T1000 (cell line): ENCODE data around the gene PNPLA3.

Experiments
- DNase-seq: peaks from one replicate; lab custom pipeline; 2025; ENCODE audit warnings: mixed read lengths; lab: John Stamatoyannopoulos, UW

The PNPLA3 gene

DNA sequence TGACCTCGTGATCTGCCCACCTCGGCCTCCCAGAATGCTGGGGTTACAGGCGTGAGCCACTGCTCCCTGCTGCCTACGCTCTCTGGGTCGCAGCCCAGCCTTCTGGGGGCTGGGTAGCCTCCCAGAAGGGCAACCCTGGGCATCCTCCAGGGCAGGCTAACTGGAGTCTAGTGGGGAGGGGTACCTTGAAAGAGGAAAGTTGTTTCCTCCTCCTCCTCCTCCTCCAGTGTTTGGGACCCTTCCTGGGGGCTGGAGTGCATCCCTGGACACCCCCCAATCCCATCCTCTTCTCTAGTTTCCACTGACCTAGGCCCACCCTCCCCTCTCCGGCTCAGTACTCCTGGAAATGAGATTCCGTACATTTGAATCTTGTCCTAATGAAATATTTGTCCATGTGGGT, 1.3 kb downstream of the PNPLA3 start:
- DNase-seq, result no peak

DNA sequence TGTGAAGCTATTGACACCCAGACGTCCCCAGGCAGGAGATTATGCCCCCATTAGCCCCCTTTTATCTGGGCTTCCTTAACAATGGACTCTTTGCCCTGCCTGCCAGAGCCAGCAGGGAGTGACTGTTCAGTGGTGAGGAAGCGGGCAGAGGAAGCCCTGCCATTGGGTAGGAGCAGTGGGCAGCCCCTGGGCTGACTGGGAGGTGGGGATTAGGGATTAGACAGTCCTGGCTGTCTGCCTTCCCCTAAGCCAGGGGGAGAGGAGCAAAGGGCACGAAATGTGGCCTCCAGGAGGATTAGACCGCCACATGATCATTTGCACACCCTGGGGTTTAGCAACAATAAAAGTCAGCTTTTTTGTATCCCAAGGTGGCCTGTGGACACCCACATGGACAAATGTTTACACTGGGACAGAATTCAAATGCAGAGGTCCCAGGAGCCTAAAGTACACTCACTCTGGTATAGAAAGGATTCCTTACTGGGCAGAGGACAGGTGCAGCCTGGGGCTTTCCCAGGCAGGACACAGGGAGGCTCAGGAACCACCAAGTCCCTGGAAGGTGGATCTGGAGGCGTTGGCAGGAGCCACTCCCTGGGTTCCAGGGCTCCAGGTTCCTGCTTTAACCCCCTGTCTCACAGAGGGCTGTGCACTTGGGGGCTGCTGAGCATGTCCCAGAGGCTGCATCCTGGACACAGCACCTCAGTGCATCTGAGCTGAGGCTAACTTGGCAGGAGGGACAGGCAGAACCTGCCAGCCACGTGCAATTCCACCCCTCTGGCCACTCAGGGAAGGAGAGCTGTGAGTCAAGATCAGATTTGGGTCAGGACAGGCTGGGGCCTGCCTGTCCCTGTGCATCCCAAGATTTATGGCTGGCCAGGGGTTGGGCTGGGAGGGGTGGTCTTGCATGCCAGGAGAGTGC, 2.1 kb downstream of the PNPLA3 start:
- DNase-seq, result peak; percentile 12

DNA sequence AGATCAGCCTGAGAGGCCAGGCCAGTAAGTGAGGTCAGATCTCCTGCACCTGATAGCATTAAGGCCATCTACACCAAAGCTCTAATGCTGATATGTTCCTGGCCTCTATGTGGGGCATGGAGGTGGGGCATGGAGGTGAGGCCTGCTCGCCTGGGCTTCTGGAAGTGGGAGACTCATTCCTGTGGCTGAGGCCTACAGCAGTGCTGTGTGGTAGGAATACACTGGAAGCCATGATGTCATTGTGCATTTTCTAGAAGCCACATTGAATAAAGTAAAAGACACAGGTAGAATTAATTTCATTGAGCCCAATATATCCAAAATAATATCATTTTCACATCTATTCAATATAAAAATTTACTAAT, 2.7 kb downstream of the PNPLA3 start:
- DNase-seq, result no peak

DNA sequence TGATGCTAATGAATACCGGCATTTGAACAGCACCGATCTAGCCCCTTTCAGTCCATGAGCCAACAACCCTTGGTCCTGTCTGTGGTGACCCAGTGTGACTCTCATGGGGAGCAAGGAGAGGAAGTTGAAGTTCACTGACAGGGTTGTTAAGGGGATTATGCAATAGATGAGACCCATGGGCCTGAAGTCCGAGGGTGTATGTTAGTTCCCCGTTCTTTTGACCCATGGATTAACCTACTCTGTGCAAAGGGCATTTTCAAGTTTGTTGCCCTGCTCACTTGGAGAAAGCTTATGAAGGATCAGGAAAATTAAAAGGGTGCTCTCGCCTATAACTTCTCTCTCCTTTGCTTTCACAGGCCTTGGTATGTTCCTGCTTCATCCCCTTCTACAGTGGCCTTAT, 4.9 kb downstream of the PNPLA3 start:
- DNase-seq, result no peak

DNA sequence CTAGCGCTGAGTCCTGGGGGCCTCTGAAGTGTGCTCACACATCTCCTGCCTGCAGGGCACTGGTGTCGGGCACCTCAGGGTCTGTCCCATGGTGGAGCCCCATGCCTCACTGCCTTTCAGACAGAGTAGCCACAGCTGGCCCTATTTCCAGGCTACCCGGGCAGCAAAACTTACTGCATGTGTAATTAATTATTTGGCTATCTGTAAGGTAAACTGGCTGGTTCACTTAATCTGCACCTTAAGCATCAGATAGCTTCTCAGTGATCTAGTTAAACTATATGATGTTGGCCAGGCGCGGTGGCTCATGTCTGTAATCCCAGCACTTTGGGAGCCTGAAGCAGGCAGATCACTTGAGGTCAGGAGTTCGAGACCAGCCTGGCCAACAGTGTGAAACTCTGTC, 5.3 kb downstream of the PNPLA3 start:
- no peak for DNase-seq

DNA sequence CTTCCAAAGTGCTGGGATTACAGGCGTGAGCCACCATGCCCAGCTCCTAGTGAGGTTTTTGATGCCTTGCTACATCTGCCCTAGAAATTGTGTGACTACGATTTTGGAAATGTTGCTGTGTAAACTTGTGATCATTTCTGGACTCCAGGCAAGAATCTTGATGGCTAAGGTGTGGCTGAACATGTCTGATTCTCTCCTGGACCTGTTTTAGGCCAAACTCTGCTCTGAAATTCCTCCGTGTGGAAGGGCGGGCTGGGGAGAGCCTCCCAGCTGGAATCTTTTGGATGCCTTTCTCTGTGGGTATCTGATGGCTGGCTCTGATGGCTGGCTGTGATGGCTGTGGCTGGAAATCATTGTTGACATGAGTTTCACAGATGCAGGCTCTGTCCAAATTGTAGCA, 8.2 kb downstream of the PNPLA3 start:
- DNase-seq, result no peak

DNA sequence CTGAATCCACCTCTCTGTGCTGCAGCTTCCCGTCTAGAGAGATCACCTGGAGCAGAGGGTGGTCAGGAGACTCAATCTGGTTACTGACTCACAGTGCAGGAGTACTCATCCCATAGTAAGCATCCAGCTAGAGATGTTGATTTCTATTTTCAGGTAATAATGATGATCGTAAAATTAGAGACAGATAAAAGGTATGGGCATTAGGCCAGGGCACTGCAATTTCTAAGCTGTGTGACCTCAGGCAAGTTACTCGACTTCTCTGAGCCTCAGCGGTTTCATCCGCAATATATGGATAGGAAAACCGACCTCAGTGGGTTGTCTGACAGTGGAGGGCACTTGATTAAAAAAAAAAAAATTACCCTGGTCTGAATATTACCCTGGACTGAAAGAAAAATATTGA, 17.8 kb downstream of the PNPLA3 start:
- no peak for DNase-seq

DNA sequence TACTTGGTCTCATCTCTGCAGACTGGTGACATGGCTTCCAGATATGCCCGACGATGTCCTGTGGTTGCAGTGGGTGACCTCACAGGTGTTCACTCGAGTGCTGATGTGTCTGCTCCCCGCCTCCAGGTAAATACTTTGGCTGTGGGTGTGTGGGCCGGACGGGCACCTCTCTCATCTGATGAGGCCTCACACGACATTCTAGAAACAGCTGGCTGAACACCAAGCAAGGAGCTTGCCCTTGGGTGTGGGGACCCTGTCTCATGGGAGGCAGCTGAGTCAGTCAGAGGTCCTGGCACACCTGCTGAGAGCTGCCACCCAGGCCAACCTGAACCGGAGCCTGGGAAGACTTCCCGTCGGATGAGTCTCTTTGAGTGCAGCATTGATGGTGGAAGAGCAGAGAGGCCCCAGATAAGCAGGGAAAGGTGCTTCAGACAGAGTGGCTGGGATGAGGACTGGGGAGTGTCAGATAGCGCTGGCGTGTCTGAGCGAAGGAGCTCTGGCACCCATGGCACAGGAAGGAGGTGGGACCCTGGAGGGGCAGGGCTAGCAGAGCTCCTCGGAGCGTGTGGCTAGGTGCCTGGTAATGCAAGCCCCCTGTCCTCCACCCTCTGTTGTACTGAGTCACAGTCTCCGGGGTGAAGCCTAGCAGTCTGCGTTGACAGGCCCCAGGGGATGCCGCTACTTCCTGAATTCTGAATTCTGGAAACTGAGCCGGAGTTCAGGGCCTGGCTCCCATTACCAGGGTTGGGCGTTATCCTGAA, 21.2 kb downstream of the PNPLA3 start:
- no peak for DNase-seq

DNA sequence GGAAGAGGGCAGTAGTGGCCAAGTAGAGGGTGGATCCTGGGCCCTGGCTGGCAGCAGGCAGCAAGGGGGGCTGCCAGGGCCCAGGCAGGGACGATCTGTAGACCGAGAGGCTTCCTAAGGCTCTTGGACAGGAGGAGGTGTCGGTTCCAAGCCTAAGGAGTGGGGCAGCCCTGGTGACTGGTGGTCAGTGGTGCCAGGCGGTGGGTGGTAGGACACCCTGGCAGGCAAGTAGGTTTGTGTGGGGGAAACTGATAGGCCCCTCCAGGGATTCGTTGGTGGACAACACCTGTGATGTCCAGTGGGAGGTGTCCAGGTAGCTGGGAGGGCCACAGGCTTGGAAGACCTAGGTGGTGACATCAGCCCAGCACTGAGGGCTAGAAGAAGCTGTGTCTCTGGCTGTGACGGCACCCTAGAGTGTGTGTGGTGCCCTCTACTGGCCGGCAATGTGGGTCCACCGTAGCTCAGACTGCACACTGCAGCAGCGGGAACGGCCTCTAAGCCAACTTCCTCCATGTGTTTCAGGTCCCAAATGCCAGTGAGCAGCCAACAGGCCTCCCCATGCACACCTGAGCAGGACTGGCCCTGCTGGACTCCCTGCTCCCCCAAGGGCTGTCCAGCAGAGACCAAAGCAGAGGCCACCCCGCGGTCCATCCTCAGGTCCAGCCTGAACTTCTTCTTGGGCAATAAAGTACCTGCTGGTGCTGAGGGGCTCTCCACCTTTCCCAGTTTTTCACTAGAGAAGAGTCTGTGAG, 22.2 kb downstream of the PNPLA3 start:
- DNase-seq, result peak; percentile 16

DNA sequence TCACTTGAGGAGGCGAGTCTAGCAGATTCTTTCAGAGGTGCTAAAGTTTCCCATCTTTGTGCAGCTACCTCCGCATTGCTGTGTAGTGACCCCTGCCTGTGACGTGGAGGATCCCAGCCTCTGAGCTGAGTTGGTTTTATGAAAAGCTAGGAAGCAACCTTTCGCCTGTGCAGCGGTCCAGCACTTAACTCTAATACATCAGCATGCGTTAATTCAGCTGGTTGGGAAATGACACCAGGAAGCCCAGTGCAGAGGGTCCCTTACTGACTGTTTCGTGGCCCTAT, 22.7 kb downstream of the PNPLA3 start:
- DNase-seq, result no peak

DNA sequence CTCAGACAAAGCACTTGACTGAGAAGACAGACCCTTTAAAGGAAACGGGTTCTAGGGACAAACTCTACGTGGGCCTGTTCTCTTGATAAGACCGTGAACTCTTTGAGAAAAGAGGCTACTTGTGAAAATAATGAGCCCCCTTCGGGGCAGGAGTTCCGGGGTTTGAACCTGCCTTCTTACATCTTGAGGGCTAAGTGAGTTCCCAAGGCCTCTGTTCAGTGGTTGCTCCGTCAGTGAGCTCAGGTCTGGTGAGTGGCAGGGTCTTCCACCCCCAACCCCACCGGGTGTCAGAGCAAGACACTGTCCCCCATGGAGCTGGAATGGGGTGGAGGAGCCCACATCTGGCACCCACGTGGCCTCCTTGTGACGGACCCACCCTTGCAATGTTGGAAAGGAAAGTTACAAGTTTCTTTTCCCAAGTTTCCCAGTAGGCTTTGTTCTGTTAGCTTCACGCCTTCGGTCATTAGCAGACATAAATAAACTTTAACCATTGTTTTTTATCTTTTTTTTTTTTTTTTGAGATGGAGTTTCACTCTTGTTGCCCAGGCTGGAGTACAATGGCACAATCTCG, 25.3 kb downstream of the PNPLA3 start:
- no peak for DNase-seq

DNA sequence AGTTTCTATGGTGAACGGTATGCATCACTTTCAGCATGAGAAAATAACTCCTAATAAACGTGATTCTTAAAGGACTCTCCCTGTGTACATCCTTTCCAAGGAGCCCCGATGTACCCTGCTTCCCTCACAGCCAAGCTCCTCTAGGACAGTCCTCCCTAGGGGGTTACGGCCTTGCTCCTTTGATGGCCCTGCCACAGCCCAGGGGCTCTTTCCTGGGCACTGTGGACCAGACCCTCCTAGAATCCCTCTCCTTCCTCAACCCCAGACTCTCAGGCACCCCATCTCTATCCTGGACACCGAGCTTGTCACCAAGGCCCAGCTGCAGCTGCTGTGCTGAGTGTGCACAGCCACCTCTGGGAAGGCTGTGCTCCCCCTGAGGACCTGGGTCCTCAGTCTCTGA, 27.8 kb downstream of the PNPLA3 start:
- no peak for DNase-seq

DNA sequence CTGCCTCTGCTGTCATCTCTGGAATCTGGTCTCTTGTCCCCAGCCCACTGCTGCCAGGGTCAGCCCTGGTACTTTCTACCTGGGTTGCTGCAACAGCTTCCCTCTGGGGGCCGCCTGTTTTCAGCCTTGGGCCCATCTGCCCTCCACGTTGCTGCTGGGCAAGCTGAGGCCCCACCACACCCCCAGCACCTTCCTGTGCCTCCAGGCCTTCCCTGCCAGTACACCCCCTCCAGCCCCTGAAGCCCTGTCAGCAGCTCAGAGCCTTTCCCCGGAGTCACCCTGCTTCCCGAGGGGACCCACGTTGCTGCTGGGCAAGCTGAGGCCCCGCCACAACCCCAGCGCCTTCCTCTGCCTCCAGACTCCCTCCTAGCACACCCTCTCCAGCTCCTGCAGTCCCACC, 28.4 kb downstream of the PNPLA3 start:
- DNase-seq, result no peak

DNA sequence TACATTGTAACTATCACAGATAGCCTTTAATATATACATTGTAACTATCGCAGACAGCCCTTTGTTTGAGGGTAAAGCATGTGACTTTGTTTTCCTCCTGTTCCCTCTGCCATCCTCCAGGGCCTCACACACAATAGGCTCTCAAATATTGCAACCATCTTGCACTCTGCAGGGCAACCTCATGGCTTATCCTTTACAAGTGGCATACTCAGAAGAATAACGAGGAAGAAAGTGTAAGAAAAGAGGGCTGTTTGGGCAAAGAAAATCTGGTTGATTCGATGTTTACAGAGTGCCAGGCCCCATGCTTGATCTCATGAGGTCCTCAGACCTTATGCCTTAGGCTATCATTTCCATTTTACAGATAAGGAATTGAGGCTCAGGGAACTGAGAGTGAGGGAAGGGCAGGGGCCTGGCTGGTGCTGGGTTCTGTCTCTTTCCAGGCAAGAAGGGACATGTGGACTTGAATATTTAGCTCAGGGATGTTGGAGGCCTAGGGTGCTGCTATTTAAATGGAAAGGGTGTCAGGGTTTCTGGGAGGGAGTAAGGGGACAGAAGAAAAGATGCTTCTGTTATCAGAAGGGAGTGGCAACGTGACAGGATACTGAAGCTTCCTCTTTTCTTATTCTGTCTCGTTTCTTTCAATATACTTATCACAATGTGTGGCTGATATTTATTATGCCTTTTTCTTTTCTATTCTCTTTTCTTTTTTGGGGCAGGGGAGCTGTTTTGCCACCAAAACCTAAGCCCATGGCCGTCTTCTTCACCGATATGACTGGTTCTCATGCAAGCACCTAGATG, 30.6 kb downstream of the PNPLA3 start:
- no peak for DNase-seq

DNA sequence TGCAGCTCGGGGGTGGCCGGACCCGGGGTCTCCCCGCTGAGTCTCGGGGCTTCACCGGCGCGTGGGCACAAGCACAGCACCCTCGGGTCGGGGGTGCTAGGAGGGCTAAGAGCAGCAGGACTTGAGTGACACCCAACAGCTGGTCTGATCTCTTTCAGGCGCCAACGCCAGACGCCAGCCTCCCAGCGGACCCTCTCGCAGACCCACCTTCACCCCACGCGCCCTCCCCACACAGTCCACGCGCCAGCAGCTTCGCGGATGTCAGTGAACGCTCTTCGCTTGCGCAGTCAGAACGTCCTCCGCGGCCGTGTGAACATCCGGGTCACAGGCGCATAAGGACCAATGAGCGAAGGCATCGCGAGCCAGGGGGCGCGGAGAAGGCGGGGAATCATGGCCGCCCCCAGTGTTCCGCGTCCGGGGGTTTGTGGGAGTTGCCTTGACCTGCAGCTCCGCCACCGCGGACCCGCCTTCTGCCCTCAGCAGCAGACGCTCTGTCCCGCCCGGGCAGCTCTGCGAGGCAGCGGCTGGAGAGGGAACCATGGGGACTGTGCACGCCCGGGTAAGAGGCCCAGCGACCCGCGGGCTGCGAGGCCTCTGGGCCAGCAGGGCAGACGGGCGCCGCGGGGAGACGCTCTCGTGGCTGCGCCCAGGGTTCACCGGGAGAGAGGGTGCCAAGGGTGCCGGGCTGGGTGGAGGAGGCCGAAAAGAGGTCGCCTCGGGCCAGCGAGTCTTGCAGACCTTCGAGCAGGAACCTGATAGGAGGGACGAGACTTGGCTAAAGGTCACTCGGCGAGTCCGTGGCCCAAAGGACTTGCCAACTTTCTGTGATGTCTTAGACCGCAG, 31.7 kb downstream of the PNPLA3 start, which contains the start of gene SAMM50:
TSS of gene SAMM50 (plus strand) at position 403 of the 843 bp plus-strand sequence. CDS start at position 539, 136 bp downstream.
- peak; percentile 80 for DNase-seq

DNA sequence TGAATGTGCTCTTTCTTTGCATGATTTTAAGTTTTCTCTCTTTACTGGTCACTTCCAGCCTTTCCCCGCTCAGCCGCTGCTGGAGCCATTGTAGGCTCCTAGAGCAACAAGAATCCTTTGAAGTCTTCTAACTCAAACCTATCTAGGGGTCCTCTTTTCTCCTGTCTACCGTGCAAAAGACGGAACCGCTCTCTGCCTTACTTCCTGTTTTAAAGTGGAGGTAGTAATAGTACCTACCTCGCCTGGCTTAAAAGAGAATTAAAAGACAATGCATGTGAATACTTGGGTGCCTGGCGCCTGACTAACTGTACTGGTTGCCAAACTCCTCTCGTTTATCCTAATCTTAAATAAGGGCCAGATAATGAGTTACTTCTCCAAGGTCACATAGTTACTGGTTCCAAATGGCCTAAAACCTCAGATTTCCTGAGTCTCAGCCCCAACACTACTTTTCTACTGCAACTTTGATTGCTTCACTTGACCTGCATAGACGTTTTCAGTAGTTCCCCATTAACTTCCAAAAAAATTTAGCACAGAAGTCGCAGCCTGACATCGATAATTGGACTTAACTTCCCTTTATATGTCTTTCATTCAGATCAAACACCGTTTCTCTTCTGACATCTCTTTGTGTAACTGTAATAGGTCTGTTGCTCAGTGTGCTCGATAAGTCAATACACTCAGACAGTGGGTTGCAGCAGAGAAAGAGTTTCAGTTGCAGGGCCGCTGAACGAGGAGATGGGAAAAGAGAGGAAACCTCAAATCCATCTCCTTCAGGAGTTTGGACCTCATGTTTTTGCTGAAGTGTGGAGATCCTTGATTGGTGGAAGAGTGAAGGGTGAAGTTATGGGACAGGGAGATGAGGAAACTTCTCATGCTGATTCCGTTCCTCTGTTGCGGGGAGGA, 32.5 kb downstream of the PNPLA3 start:
- no peak for DNase-seq

DNA sequence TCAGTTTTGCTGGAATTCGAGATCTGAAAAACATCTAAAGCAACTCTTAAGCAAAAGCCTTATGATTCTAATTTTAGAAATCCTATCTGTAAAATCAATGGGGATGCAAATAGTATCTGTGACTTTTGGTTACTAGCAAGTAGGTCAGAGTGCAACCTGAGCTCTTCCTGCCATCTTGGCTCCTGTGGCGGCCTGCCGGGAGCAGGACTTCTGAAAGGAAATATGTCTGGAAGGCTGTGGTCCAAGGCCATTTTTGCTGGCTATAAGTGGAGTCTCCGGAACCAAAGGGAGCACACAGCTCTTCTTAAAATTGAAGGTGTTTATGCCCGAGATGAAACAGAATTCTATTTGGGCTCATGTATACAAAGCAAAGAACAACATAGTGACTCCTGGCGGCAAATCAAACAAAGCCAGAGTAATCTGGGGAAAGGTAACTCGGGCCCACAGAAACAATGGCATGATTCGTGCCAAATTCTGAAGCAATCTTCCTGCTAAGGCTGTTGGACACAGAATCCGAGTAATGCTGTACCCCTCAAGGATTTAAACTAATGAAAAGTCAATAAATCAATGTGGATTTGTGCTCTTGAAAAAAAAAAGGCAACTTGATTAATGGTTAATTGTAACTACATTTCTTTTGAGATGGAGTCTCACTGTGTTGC, 33.3 kb downstream of the PNPLA3 start:
- DNase-seq, result no peak

DNA sequence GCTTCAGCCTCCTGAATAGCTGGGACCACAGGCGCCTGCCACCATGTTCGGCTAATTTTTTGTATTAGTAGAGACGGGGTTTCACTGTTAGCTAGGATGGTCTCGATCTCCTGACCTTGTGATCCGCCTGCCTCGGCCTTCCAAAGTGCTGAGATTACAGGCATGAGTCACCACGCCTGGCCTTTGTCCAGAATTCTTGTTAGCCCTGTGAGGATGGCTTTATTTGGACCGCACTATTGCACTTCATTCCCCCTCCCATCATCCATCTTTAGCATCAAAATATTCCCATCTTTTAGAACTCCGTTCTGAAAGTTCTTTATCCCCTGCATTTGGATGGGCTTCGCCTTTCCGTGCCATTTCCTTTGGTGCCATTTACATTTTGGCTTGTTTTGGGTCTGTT, 34.3 kb downstream of the PNPLA3 start:
- no peak for DNase-seq

DNA sequence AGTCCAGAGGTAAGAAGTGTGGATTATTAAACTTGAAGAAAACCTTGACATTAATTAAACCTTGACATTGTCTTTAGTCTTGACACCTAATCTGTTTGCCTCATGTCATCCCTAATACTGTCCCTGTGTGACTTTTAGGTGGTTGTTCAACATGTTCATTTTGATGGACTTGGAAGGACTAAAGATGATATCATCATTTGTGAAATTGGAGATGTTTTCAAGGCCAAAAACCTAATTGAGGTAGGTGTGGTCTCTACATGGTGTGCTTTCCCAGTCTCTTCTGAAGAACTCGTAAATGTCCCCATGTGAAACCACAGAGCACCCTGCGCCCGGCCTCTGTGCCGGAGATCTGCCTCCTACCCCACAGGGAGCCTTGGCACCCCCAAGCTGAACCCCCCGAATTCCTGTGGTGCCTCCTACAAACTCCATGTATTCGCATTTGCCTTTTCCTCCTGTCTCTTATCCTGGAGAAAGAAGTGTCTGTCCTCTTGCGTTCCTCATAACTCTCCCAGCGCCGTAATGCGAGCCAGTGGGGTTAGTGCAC, 40.8 kb downstream of the PNPLA3 start:
- DNase-seq, result no peak
